Natural killer cell (primary cell): ENCODE data around the gene PSMC4. TPM values are rescaled to one million over a fixed set of nuclear protein-coding genes. Genes with fewer than 3 reads are reported as not detected.

ENCODE experiments used
- ATAC-seq, 3 donors: fragments of 150-1000 bp in 2 of 3; fragments of 200-7000 bp in 1 of 3; cut with Tn5 transposase; 1 replicate in 1 of 3; 2 replicates in 2 of 3; pipeline ENCODE4 v1.10.0; 2021; ENCODE audit warnings: mild to moderate bottlenecking in 2 of 3, moderate library complexity in 2 of 3
- DNase-seq, 2 donors: peaks; one replicate each; pipeline versions ENCODE4 v3.0.0 to v3.0.0-alpha.2; 2013 to 2021; ENCODE audit warnings: mixed read lengths in 1 of 2
- H3K27ac ChIP-seq: one replicate; pipeline ENCODE4 v1.5.1; 2013; ENCODE audit warnings: mild to moderate bottlenecking, low read length
- H3K27me3 ChIP-seq: one replicate; pipeline ENCODE4 v1.6.1; 2013; ENCODE audit warnings: low read length; ENCODE audit not compliant: control insufficient read depth, insufficient read depth
- H3K36me3 ChIP-seq: one replicate; pipeline ENCODE4 v1.6.1; 2013; ENCODE audit warnings: low read length; ENCODE audit not compliant: control insufficient read depth, insufficient read depth
- H3K4me1 ChIP-seq: one replicate; pipeline ENCODE4 v1.6.1; 2013; ENCODE audit warnings: low read length; ENCODE audit not compliant: control insufficient read depth, insufficient read depth
- H3K4me3 ChIP-seq: one replicate; pipeline ENCODE4 v1.5.1; 2013; ENCODE audit warnings: low read length
- H3K9me3 ChIP-seq: one replicate; pipeline ENCODE4 v1.6.1; 2013; ENCODE audit warnings: low read length; ENCODE audit not compliant: control insufficient read depth, insufficient read depth
- H3K27ac Mint-ChIP-seq, 2 donors: one replicate each; pipeline ENCODE4 v1.8.0; 2022; ENCODE audit warnings: mild to moderate bottlenecking in 2 of 2, mixed read lengths in 2 of 2, moderate library complexity in 1 of 2
- H3K27me3 Mint-ChIP-seq, 2 donors: one replicate each; pipeline ENCODE4 v1.8.0; 2022; ENCODE audit warnings: low read depth in 2 of 2, mixed read lengths in 2 of 2
- H3K36me3 Mint-ChIP-seq: one replicate; pipeline ENCODE4 v1.8.0; 2022; ENCODE audit warnings: mixed read lengths
- H3K4me1 Mint-ChIP-seq, 2 donors: one replicate each; pipeline ENCODE4 v1.8.0; 2022; ENCODE audit warnings: mixed read lengths in 2 of 2
- H3K4me3 Mint-ChIP-seq: one replicate; pipeline ENCODE4 v1.8.0; 2022; ENCODE audit warnings: mild to moderate bottlenecking, moderate library complexity, mixed read lengths
- H3K9me3 Mint-ChIP-seq, 2 donors: one replicate each; pipeline ENCODE4 v1.8.0; 2022; ENCODE audit warnings: mixed read lengths in 2 of 2
- CTCF ChIP-seq: fragments of 200-600 bp; IDR thresholded peaks from one replicate; pipeline ENCODE4 v1.8.0; 2022; ENCODE audit warnings: antibody characterized with exemption
- WGBS: methylation state at CpG from one replicate; pipeline ENCODE4 v1.1.7; 2013; ENCODE audit warnings: missing lambda C conversion rate; ENCODE audit not compliant: insufficient coverage; 5-methylcytosine and 5-hydroxymethylcytosine counted together
- intact Hi-C: fragments of 100-400 bp; cut with micrococcal nuclease; formaldehyde crosslinking; loops from one replicate; pipeline ENCODE4 v1.14.2; 2022
- total RNA-seq, 4 donors: library from RNA; stranded (reverse); fragments of 120-200 nt in 1 of 4; gene quantifications; one replicate each; pipeline versions ENCODE4 v1.2.3 to v1.2.4, GENCODE V29; 2013 to 2022

Gene PSMC4
- total RNA-seq, 3 donors from 2014 or later (not counting 1 experiment from before 2014, with no cell fraction given) = 84.9 to 116 (median 101) TPM

DNA sequence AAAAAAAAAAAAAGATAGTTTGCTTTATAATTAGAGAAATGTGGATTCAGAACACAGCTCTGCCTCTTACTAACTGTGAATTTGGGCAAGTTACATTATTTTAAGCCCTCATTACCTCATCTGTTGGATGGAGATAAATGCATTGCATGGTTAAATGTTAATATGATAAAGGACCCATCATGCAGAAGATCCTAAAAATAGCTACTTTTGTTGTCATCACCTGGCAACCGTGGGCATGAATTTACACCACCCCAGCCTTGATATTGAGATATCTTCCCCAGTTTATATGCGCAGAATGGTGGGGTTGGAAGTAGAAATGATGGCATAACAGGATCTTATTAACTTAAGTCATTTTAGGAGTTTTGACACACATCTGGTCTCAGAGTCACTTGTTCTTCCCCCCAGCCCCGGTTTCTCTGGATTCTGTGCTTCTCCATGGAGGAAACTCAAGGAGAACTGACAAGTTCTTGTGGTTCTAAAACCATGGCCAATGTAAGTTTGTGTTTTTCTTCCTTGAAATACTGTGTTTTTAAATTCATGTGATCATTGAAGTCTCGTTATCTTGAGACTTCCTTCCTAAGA lies 34.8 kb downstream of the PSMC4 start:
- H3K36me3 ChIP-seq = peaks cover 35% of the 10 kb centered on the region
- H3K27ac ChIP-seq = no peak overlapping the region
- no peaks in the 10 kb centered on the region for H3K4me1 Mint-ChIP-seq
- no peak for DNase-seq
- H3K27me3 Mint-ChIP-seq = no peaks in the 10 kb centered on the region
- peaks cover 27% of the 10 kb centered on the region for H3K36me3 Mint-ChIP-seq
- H3K27ac Mint-ChIP-seq = no peak overlapping the region
- intact Hi-C loops = no loop called here
- no peaks in the 10 kb centered on the region for H3K27me3 ChIP-seq
- TF ChIP-seq CTCF = no peak
- no peak for ATAC-seq
- peaks cover 0 to 8% of the 10 kb centered on the region in 2 donors for H3K9me3 Mint-ChIP-seq
- no peak overlapping the region for H3K4me3 ChIP-seq
- 89% methylated on average over 4 of the region's 4 CpGs for WGBS
- H3K4me1 ChIP-seq = no peaks in the 10 kb centered on the region
- H3K9me3 ChIP-seq = no peaks in the 10 kb centered on the region
- no peak overlapping the region for H3K4me3 Mint-ChIP-seq

DNA sequence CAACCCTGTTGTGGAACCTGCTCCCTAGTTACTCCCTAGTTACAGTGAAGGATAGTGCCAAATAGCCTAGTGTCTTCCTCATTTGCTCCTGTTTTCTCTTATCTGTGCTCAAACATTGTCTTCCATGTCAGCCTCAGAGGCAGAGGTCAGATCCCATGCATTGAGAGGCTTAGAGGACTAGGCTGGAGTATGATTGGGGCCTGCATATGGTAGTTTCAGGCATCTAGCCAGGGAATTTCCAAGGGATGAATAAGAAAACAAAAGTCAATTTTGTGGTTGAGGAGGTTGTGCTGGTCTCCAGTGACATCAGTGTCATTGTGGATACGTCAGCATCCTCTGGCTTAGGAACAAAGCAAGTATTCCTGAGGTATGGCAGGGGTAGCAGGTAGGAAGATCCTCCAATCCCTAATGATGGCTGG lies 35.3 kb downstream of the PSMC4 start:
- Histone ChIP-seq H3K36me3 (peaks cover 35% of the 10 kb centered on the region), H3K4me3 (no peak overlapping the region), H3K4me1 (no peaks in the 10 kb centered on the region), H3K27me3 (no peaks in the 10 kb centered on the region), H3K27ac (no peak overlapping the region), H3K9me3 (no peaks in the 10 kb centered on the region)
- Mint-ChIP-seq H3K9me3 (peaks cover 0 to 8% of the 10 kb centered on the region in 2 donors), H3K4me3 (no peak overlapping the region), H3K36me3 (peaks cover 27% of the 10 kb centered on the region), H3K4me1 (no peaks in the 10 kb centered on the region), H3K27ac (no peak overlapping the region), H3K27me3 (no peaks in the 10 kb centered on the region)
- intact Hi-C loops = no loop called here
- no peak for ATAC-seq
- DNase-seq = no peak
- 93% methylated on average over 1 of the region's 1 CpG for WGBS
- TF ChIP-seq CTCF = no peak

GRCh38 chr19:40009674-40010073 lies 38.7 kb downstream of the PSMC4 start:
- peaks cover 59% of the 10 kb centered on the region for H3K36me3 Mint-ChIP-seq
- ATAC-seq = no peak
- H3K4me3 ChIP-seq = no peak overlapping the region
- no peak for TF ChIP-seq CTCF
- H3K27ac ChIP-seq = no peak overlapping the region
- peaks cover 41% of the 10 kb centered on the region for H3K36me3 ChIP-seq
- no peaks in the 10 kb centered on the region for H3K27me3 ChIP-seq
- peaks cover 3% of the 10 kb centered on the region for H3K9me3 ChIP-seq
- no peaks in the 10 kb centered on the region for H3K27me3 Mint-ChIP-seq
- H3K27ac Mint-ChIP-seq = no peak overlapping the region
- H3K9me3 Mint-ChIP-seq = peaks cover 0 to 18% of the 10 kb centered on the region in 2 donors
- intact Hi-C loops = no loop called here
- no peaks in the 10 kb centered on the region for H3K4me1 Mint-ChIP-seq
- no peak for DNase-seq
- H3K4me1 ChIP-seq = no peaks in the 10 kb centered on the region
- H3K4me3 Mint-ChIP-seq = no peak overlapping the region

DNA sequence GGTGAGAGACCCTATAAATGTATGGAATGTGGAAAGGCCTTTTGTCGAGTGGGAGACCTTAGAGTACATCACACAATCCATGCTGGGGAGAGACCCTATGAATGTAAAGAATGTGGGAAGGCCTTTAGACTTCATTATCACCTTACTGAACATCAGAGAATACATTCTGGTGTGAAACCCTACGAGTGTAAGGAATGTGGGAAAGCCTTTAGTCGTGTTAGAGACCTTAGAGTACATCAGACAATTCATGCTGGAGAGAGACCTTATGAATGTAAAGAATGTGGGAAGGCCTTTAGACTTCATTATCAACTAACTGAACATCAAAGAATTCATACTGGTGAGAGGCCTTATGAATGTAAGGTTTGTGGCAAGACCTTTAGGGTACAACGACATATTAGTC lies 43.0 kb downstream of the PSMC4 start:
- no peaks in the 10 kb centered on the region for H3K4me1 Mint-ChIP-seq
- Histone ChIP-seq H3K4me3 (no peak overlapping the region), H3K27me3 (no peaks in the 10 kb centered on the region), H3K27ac (no peak overlapping the region), H3K9me3 (peaks cover 17% of the 10 kb centered on the region), H3K4me1 (no peaks in the 10 kb centered on the region), H3K36me3 (peaks cover 15% of the 10 kb centered on the region)
- WGBS = 90% methylated on average over 2 of the region's 4 CpGs
- DNase-seq (no peak), ATAC-seq (no peak)
- H3K27me3 Mint-ChIP-seq = no peaks in the 10 kb centered on the region
- no peak overlapping the region for H3K27ac Mint-ChIP-seq
- peaks cover 51% of the 10 kb centered on the region for H3K36me3 Mint-ChIP-seq
- intact Hi-C loops = no loop called here
- no peak overlapping the region for H3K4me3 Mint-ChIP-seq
- H3K9me3 Mint-ChIP-seq = peaks cover 0 to 23% of the 10 kb centered on the region in 2 donors
- TF ChIP-seq CTCF = no peak
